Measurements from ENCODE around the gene ONECUT3. TPM values are rescaled to one million over a fixed set of nuclear protein-coding genes. Genes with fewer than 3 reads are reported as not detected.

The ONECUT3 gene
- total RNA-seq, 5 donors from 2014 or later (not counting 1 experiment from before 2014, with no cell fraction given) = 0.03 TPM; not detected in 3

DNA sequence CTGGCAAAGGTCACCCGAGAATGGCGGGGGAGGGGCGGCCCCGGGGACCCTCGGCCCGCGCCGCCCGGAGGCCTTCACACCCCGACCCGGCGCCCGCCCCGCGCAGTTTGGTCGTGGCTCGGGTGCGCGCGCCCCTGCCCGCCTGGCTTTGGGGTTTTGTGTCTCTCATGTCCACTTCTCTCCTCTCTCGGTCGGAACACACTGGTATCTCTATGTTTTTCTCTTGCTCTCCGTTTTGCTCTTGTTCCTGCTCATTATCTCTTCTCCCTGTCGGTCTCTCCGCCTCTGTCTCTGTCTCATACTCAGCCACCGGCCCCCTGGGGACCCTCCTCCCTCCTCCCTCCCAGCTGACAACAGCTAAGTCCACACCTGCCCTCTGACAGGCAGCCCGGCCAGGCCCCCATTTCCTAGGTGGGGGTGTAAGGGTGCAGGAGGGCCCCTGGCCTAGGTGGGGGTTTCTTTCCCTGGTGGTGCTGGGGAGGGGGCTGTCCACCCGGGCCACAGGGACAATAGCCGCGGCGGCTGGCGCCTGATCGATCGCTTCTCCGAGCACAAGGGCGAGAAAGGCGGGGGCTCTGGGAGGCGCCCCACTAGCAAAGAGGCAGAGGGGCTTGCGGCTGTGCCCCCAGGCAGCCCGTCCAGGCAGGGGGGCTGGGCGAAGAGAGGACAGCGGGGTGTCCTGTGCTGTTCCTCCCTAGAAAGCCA lies 2.3 kb downstream of the ONECUT3 start:
- H3K4me3 Mint-ChIP-seq = peak overlapping the region in 1 of 3 donors; percentile 69
- no peaks in the 10 kb centered on the region for H3K9me3 Mint-ChIP-seq
- H3K9me3 ChIP-seq = no peaks in the 10 kb centered on the region
- DNase-seq = no peak
- no peak overlapping the region for H3K4me3 ChIP-seq (ENCODE audit: control insufficient read depth in 1 of 2, extremely low read depth in 1 of 2, low read length in 1 of 2)
- peaks cover 5 to 87% of the 10 kb centered on the region in 2 experiments for H3K27me3 ChIP-seq (replicated peaks in 1 of 2; ENCODE audit: control insufficient read depth in 2 of 2, extremely low read depth in 1 of 2, insufficient read depth in 2 of 2, low read length in 1 of 2)
- no peak overlapping the region for H3K27ac ChIP-seq (ENCODE audit: low read length)
- peaks cover 6 to 17% (median 8%) of the 10 kb centered on the region in 3 donors for H3K4me1 Mint-ChIP-seq
- ChIA-PET CTCF (interaction anchor here in 1 of 2 donors (0.5 kb wide), 1 partner anchor 13 kb away, joined by 3 read pairs; no protein-coding TSS in a partner anchor), POLR2A (no interaction called here)
- H3K4me1 ChIP-seq (ENCODE audit: control insufficient read depth in 1 of 2, extremely low read depth in 1 of 2, insufficient read depth in 2 of 2, low read length in 2 of 2) = peaks cover 0 to 16% of the 10 kb centered on the region in 2 experiments
- ATAC-seq (replicated peaks in 1 of 4) = no peak
- H3K36me3 Mint-ChIP-seq = no peaks in the 10 kb centered on the region
- no peaks in the 10 kb centered on the region for H3K36me3 ChIP-seq (ENCODE audit: control insufficient read depth in 2 of 2, extremely low read depth in 1 of 2, insufficient read depth in 1 of 2, low read length in 1 of 2)
- H3K27me3 Mint-ChIP-seq = peaks cover 23 to 66% of the 10 kb centered on the region in 2 donors
- no peak overlapping the region for H3K27ac Mint-ChIP-seq
- 7% methylated on average over 35 of the region's 43 CpGs for WGBS (ENCODE audit: insufficient coverage)

DNA sequence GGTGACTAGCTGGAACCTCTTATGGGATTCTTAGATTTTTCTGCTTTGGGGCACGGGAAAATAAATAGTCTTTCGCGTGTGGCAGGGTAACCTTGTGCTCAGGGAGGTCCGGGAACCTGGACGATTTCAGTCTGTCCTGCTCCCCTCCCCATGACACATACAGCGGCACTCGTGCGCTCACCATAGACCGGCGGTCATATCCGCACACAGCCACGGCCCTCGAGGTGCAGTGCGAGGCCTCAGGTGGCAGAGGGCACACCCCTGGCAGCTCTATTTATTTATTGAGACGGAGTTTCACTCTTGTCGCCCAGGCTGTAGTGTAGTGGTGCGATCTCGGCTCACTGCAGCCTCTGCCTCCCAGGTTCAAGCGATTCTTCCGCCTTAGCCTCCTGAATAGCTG lies 3.0 kb downstream of the ONECUT3 start:
- H3K27me3 ChIP-seq (replicated peaks in 1 of 2; ENCODE audit: control insufficient read depth in 2 of 2, extremely low read depth in 1 of 2, insufficient read depth in 2 of 2, low read length in 1 of 2) = peaks cover under 1 to 86% of the 10 kb centered on the region in 2 experiments
- WGBS (ENCODE audit: insufficient coverage) = 4% methylated on average over 15 of the region's 20 CpGs
- POLR2A ChIA-PET = no interaction called here

DNA sequence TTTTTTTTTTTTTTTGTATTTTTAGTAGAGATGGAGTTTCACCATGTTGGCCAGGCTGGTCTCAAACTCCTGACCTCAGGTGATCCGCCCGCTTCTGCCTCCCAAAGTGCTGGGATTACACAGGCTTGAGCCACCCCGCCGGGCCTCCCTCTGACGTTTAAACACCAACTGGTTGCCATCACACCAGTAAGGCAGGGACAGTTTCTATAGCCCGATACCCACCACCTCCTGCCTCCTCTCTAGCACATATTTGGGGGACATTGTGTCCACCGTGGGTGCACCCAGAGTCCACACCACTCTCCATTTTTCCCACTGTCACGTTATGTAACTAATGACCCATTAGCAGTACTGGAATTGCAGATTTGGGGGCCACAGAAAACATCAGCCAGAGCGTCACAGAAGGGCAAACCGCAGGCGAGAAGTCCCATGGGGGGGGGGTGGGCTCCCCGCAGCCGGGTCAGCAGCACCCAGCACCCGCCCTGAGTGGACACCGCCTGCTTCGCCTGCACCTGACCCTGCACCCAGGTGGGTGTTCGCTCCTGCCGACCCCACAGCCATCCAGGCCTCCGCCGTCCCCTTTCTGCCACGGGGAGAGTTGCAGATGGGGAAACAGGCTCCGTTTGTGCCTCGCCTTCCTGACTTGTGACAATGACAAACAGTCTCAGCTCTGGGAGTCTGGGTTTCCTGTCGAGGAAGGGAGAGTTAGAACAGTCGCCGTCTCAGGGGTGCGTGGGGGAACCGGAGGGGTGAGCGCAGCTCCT lies 3.6 kb downstream of the ONECUT3 start:
- Histone ChIP-seq H3K4me3 (ENCODE audit: control insufficient read depth in 1 of 2, extremely low read depth in 1 of 2, low read length in 1 of 2) (no peak overlapping the region), H3K27me3 (replicated peaks in 1 of 2; ENCODE audit: control insufficient read depth in 2 of 2, extremely low read depth in 1 of 2, insufficient read depth in 2 of 2, low read length in 1 of 2) (peaks cover 0 to 86% of the 10 kb centered on the region in 2 experiments), H3K36me3 (ENCODE audit: control insufficient read depth in 2 of 2, extremely low read depth in 1 of 2, insufficient read depth in 1 of 2, low read length in 1 of 2) (no peaks in the 10 kb centered on the region), H3K27ac (ENCODE audit: low read length) (no peak overlapping the region), H3K9me3 (no peaks in the 10 kb centered on the region), H3K4me1 (ENCODE audit: control insufficient read depth in 1 of 2, extremely low read depth in 1 of 2, insufficient read depth in 2 of 2, low read length in 2 of 2) (peaks cover 0 to 16% of the 10 kb centered on the region in 2 experiments)
- Mint-ChIP-seq H3K36me3 (no peaks in the 10 kb centered on the region), H3K27me3 (peaks cover 32 to 66% of the 10 kb centered on the region in 2 donors), H3K4me1 (peaks cover 4 to 12% (median 6%) of the 10 kb centered on the region in 3 donors), H3K4me3 (peak overlapping the region in 1 of 3 donors; percentile 30), H3K27ac (no peak overlapping the region), H3K9me3 (no peaks in the 10 kb centered on the region)
- CTCF ChIA-PET = no interaction called here
- DNase-seq = no peak
- POLR2A ChIA-PET = no interaction called here
- WGBS (ENCODE audit: insufficient coverage) = 10% methylated on average over 26 of the region's 29 CpGs
- ATAC-seq (replicated peaks in 1 of 4) = no peak

More for the DNA sequence above, 3.0 kb downstream of the ONECUT3 start:
- no peak overlapping the region for H3K27ac ChIP-seq (ENCODE audit: low read length)
- H3K36me3 ChIP-seq (ENCODE audit: control insufficient read depth in 2 of 2, extremely low read depth in 1 of 2, insufficient read depth in 1 of 2, low read length in 1 of 2) = no peaks in the 10 kb centered on the region
- Mint-ChIP-seq H3K9me3 (no peaks in the 10 kb centered on the region), H3K4me1 (peaks cover 6 to 16% (median 8%) of the 10 kb centered on the region in 3 donors), H3K27ac (no peak overlapping the region), H3K36me3 (no peaks in the 10 kb centered on the region), H3K27me3 (peaks cover 27 to 66% of the 10 kb centered on the region in 2 donors), H3K4me3 (no peak overlapping the region)
- ATAC-seq (replicated peaks in 1 of 4) = no peak
- H3K4me3 ChIP-seq (ENCODE audit: control insufficient read depth in 1 of 2, extremely low read depth in 1 of 2, low read length in 1 of 2) = no peak overlapping the region
- peaks cover 0 to 16% of the 10 kb centered on the region in 2 experiments for H3K4me1 ChIP-seq (ENCODE audit: control insufficient read depth in 1 of 2, extremely low read depth in 1 of 2, insufficient read depth in 2 of 2, low read length in 2 of 2)
- CTCF ChIA-PET = no interaction called here
- no peaks in the 10 kb centered on the region for H3K9me3 ChIP-seq
- no peak for DNase-seq

DNA sequence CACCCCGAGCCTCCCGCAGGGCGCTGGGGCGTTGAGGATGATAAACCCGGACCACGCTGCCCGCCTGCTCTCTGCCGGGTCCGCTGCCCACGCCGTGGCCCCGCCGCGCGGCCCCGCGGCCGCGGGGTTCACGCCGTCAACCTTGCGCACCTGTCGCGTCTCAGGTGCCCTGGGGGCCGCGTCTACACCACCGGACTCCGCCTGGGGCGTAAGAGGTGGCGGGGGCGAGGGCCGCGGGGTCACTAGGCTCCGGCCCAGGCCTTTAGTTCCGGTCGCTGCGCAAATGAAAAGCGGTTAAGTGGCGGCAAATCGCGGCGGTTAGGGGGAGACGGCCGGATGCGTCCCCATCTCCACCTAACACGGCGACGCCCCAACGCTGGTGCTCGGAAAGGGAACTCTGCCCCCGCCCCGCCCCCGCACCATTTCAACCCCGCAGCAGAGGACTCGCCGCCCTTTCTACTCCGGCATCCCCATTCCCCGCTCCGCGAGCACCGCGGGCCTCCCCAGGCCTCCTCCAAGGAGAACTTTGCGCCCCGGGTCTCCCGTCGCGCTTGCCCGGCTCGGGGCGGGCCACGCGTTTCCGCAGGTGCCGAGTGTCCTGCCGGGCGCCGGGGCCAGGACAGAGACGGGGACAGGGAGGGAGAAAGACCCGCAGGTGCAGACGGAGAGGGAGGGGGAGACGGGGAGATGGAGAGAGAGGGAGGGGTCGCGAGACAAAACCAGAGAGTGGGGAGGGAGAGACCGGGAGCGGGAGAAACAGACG lies 4.3 kb downstream of the ONECUT3 start:
- no peak for DNase-seq
- no peaks in the 10 kb centered on the region for H3K36me3 Mint-ChIP-seq
- ChIA-PET CTCF (no interaction called here), POLR2A (no interaction called here)
- no peaks in the 10 kb centered on the region for H3K9me3 Mint-ChIP-seq
- Histone ChIP-seq H3K4me1 (ENCODE audit: control insufficient read depth in 1 of 2, extremely low read depth in 1 of 2, insufficient read depth in 2 of 2, low read length in 2 of 2) (peaks cover 0 to 16% of the 10 kb centered on the region in 2 experiments), H3K27me3 (replicated peaks in 1 of 2; ENCODE audit: control insufficient read depth in 2 of 2, extremely low read depth in 1 of 2, insufficient read depth in 2 of 2, low read length in 1 of 2) (peaks cover 0 to 86% of the 10 kb centered on the region in 2 experiments), H3K27ac (ENCODE audit: low read length) (no peak overlapping the region), H3K36me3 (ENCODE audit: control insufficient read depth in 2 of 2, extremely low read depth in 1 of 2, insufficient read depth in 1 of 2, low read length in 1 of 2) (no peaks in the 10 kb centered on the region), H3K9me3 (no peaks in the 10 kb centered on the region), H3K4me3 (ENCODE audit: control insufficient read depth in 1 of 2, extremely low read depth in 1 of 2, low read length in 1 of 2) (no peak overlapping the region)
- H3K4me1 Mint-ChIP-seq = peaks cover 4 to 12% (median 6%) of the 10 kb centered on the region in 3 donors
- 2% methylated on average over 71 of the region's 86 CpGs for WGBS (ENCODE audit: insufficient coverage)
- no peak overlapping the region for H3K27ac Mint-ChIP-seq
- peaks cover 32 to 61% of the 10 kb centered on the region in 2 donors for H3K27me3 Mint-ChIP-seq
- ATAC-seq (replicated peaks in 1 of 4) = no peak
- H3K4me3 Mint-ChIP-seq = peak overlapping the region in 1 of 3 donors; percentile 30

DNA sequence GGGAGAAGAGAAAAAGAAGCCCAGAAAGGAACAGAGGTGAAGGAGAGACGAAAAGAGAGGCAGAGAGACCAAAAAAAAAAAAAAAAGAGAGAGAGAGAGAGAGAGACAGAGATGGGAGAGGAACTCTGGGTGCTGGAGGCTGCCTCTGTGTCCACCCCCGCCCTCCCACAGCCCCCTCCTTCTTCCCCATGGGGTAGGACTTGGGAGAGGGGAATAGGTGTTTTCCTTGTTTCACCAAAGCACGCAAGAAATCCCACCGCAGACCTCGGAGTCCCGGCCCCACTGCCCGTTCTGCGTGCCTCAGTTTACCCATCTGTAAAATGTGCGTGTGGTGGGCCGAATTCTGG lies 4.9 kb downstream of the ONECUT3 start:
- peaks cover 4 to 12% (median 6%) of the 10 kb centered on the region in 3 donors for H3K4me1 Mint-ChIP-seq
- Histone ChIP-seq H3K4me3 (ENCODE audit: control insufficient read depth in 1 of 2, extremely low read depth in 1 of 2, low read length in 1 of 2) (no peak overlapping the region), H3K27me3 (replicated peaks in 1 of 2; ENCODE audit: control insufficient read depth in 2 of 2, extremely low read depth in 1 of 2, insufficient read depth in 2 of 2, low read length in 1 of 2) (peaks cover 0 to 87% of the 10 kb centered on the region in 2 experiments)

More for the DNA sequence above, 4.9 kb downstream of the ONECUT3 start:
- Mint-ChIP-seq H3K36me3 (no peaks in the 10 kb centered on the region), H3K27me3 (peaks cover 31 to 61% of the 10 kb centered on the region in 2 donors), H3K4me3 (no peak overlapping the region), H3K9me3 (no peaks in the 10 kb centered on the region), H3K27ac (no peak overlapping the region)
- Histone ChIP-seq H3K27ac (ENCODE audit: low read length) (no peak overlapping the region), H3K4me1 (ENCODE audit: control insufficient read depth in 1 of 2, extremely low read depth in 1 of 2, insufficient read depth in 2 of 2, low read length in 2 of 2) (peaks cover 0 to 16% of the 10 kb centered on the region in 2 experiments), H3K36me3 (ENCODE audit: control insufficient read depth in 2 of 2, extremely low read depth in 1 of 2, insufficient read depth in 1 of 2, low read length in 1 of 2) (no peaks in the 10 kb centered on the region), H3K9me3 (no peaks in the 10 kb centered on the region)
- CTCF ChIA-PET = no interaction called here
- no peak for ATAC-seq (replicated peaks in 1 of 4)
- POLR2A ChIA-PET = no interaction called here
- DNase-seq = no peak
- no CpG with 5 or more reads among the region's 10 CpGs for WGBS (ENCODE audit: insufficient coverage)
